Breast epithelium (tissue), 3 donors: ENCODE measurements around the gene ADRA1B.

Experiments
- CTCF ChIP-seq, 3 donors: fragments of 450-650 bp; IDR thresholded peaks; one replicate each; pipeline ENCODE4 v1.5.1; 2016 to 2017; ENCODE audit warnings: antibody characterized with exemption in 3 of 3, mild to moderate bottlenecking in 3 of 3, moderate library complexity in 3 of 3
- POLR2A ChIP-seq: fragments of 450-650 bp; IDR thresholded peaks from one replicate; pipeline ENCODE4 v1.6.1; 2016; ENCODE audit warnings: antibody characterized with exemption, mild to moderate bottlenecking, moderate library complexity

- TF ChIP-seq CTCF (IDR thresholded peaks at IDR 0.05): no peak
- TF ChIP-seq POLR2A: no peak
These were observed 4.1 kb upstream of the ADRA1B start for GRCh38 chr5:159912033-159912800.
